ENCODE data around the gene ITFG1. TPM values are rescaled to one million over a fixed set of nuclear protein-coding genes. Genes with fewer than 3 reads are reported as not detected.

ITFG1 gene
- total RNA-seq, 2 experiments from 2014 or later, result 16.5 to 16.7 TPM

- intact Hi-C loops (cut with micrococcal nuclease), result no loop called here
- H3K27me3 Mint-ChIP-seq, result no peaks in the 10 kb centered on the region
- H3K9me3 Mint-ChIP-seq, result no peaks in the 10 kb centered on the region
- no peak for DNase-seq
- H3K4me3 Mint-ChIP-seq, result no peak overlapping the region
- CTCF ChIA-PET, result no interaction called here
- TF ChIP-seq CTCF (IDR thresholded peaks at IDR 0.05), result no peak
- no peak overlapping the region for H3K27ac Mint-ChIP-seq
- POLR2A ChIA-PET, result no interaction called here
- no peaks in the 10 kb centered on the region for H3K4me1 Mint-ChIP-seq (ENCODE audit: low read depth)
- peaks cover 29% of the 10 kb centered on the region for H3K36me3 Mint-ChIP-seq (ENCODE audit: low read depth)
- ATAC-seq, result no peak
Measured at GRCh38 chr16:47375423-47375822, 85.4 kb downstream of the ITFG1 start.

- ATAC-seq, result no peak
- Mint-ChIP-seq H3K27ac (no peak overlapping the region), H3K4me3 (no peak overlapping the region), H3K36me3 (ENCODE audit: low read depth) (peaks cover 31% of the 10 kb centered on the region), H3K4me1 (ENCODE audit: low read depth) (no peaks in the 10 kb centered on the region), H3K27me3 (no peaks in the 10 kb centered on the region), H3K9me3 (no peaks in the 10 kb centered on the region)
- ChIA-PET CTCF (no interaction called here), POLR2A (no interaction called here)
- no peak for DNase-seq
- no peak for TF ChIP-seq CTCF (IDR thresholded peaks at IDR 0.05)
- intact Hi-C loops (cut with micrococcal nuclease), result no loop called here
Measured at GRCh38 chr16:47374629-47375028, 86.2 kb downstream of the ITFG1 start.

- ChIA-PET POLR2A (no interaction called here), CTCF (no interaction called here)
- TF ChIP-seq CTCF (IDR thresholded peaks at IDR 0.05), result no peak
- peaks cover 29% of the 10 kb centered on the region for H3K36me3 Mint-ChIP-seq (ENCODE audit: low read depth)
- H3K4me3 Mint-ChIP-seq, result no peak overlapping the region
- DNase-seq, result no peak
- H3K9me3 Mint-ChIP-seq, result no peaks in the 10 kb centered on the region
- no peaks in the 10 kb centered on the region for H3K27me3 Mint-ChIP-seq
- H3K4me1 Mint-ChIP-seq (ENCODE audit: low read depth), result no peaks in the 10 kb centered on the region
- intact Hi-C loops (cut with micrococcal nuclease), result no loop called here
- no peak overlapping the region for H3K27ac Mint-ChIP-seq
- ATAC-seq, result no peak
Measured at GRCh38 chr16:47371271-47372014, 89.4 kb downstream of the ITFG1 start.

GRCh38 chr16:47370536-47370935 is 90.3 kb downstream of the ITFG1 start:
- Mint-ChIP-seq H3K4me3 (no peak overlapping the region), H3K9me3 (no peaks in the 10 kb centered on the region), H3K27ac (no peak overlapping the region), H3K4me1 (ENCODE audit: low read depth) (no peaks in the 10 kb centered on the region), H3K27me3 (no peaks in the 10 kb centered on the region), H3K36me3 (ENCODE audit: low read depth) (peaks cover 34% of the 10 kb centered on the region)
- POLR2A ChIA-PET, result no interaction called here
- TF ChIP-seq CTCF (IDR thresholded peaks at IDR 0.05), result no peak
- intact Hi-C loops (cut with micrococcal nuclease), result no loop called here
- CTCF ChIA-PET, result no interaction called here
- no peak for ATAC-seq
- DNase-seq, result no peak

GRCh38 chr16:47366228-47366627 is 94.6 kb downstream of the ITFG1 start:
- POLR2A ChIA-PET, result no interaction called here
- ATAC-seq, result no peak

More at GRCh38 chr16:47366228-47366627, 94.6 kb downstream of the ITFG1 start:
- Mint-ChIP-seq H3K4me3 (no peak overlapping the region), H3K9me3 (no peaks in the 10 kb centered on the region), H3K4me1 (ENCODE audit: low read depth) (no peaks in the 10 kb centered on the region), H3K36me3 (ENCODE audit: low read depth) (peaks cover 21% of the 10 kb centered on the region), H3K27me3 (no peaks in the 10 kb centered on the region), H3K27ac (no peak overlapping the region)
- CTCF ChIA-PET, result no interaction called here
- no peak for DNase-seq
- intact Hi-C loops (cut with micrococcal nuclease), result no loop called here
- TF ChIP-seq CTCF (IDR thresholded peaks at IDR 0.05), result no peak

All from activated CD8-positive, alpha-beta T cell treated with anti-CD3 and anti-CD28 coated beads for 36 hours (primary cell).